Fibroblast of lung (primary cell): Measurements from ENCODE around the gene SAPCD1. TPM values are rescaled to one million over a fixed set of nuclear protein-coding genes. Genes with fewer than 3 reads are reported as not detected.

Experiments used
- DNase-seq, 2 donors: peaks; one replicate each; pipeline versions ENCODE4 v3.0.0 to v3.0.0-alpha.2; 2010; ENCODE audit warnings: low read depth in 2 of 2
- H2AFZ ChIP-seq: 2 replicates; pipeline ENCODE4 v1.5.1; 2012; ENCODE audit warnings: low read length, control low read depth, inconsistent platforms
- H3K27ac ChIP-seq: 2 replicates; pipeline ENCODE4 v1.5.1; 2011; ENCODE audit warnings: low read length, control low read depth; ENCODE audit not compliant: insufficient read depth
- H3K27me3 ChIP-seq: 2 replicates; pipeline ENCODE4 v1.5.1; 2011; ENCODE audit warnings: mild to moderate bottlenecking, low read length; ENCODE audit not compliant: control insufficient read depth, insufficient read depth
- H3K36me3 ChIP-seq: 2 replicates; pipeline ENCODE4 v1.5.1; 2011; ENCODE audit warnings: low read length; ENCODE audit not compliant: control insufficient read depth, insufficient read depth
- H3K4me1 ChIP-seq: 2 replicates; pipeline ENCODE4 v1.5.1; 2011; ENCODE audit warnings: low read length; ENCODE audit not compliant: control insufficient read depth, insufficient read depth; ENCODE audit errors: extremely low read depth
- H3K4me2 ChIP-seq: 2 replicates; pipeline ENCODE4 v1.5.1; 2011; ENCODE audit warnings: low read length, control low read depth; ENCODE audit not compliant: insufficient read depth; ENCODE audit errors: extremely low read depth
- H3K4me3 ChIP-seq, 4 experiments: fragments of 200-600 bp in 1 of 4; sonication (generic) in 1 of 4; replicated peaks in 1 of 4; 2 replicates each; pipeline ENCODE4 v1.5.1; 2011 to 2016; ENCODE audit warnings: low read length in 4 of 4, low read depth in 3 of 4, mild to moderate bottlenecking in 3 of 4, control low read depth in 2 of 4, inconsistent platforms in 1 of 4, mixed read lengths in 1 of 4; ENCODE audit not compliant: insufficient read depth in 1 of 4; ENCODE audit errors: control extremely low read depth in 1 of 4
- H3K79me2 ChIP-seq: 2 replicates; pipeline ENCODE4 v1.5.1; 2012; ENCODE audit warnings: mild to moderate bottlenecking, low read length, inconsistent platforms; ENCODE audit not compliant: control insufficient read depth, insufficient read depth
- H3K9ac ChIP-seq: 2 replicates; pipeline ENCODE4 v1.5.1; 2011; ENCODE audit warnings: mild to moderate bottlenecking, low read length, control low read depth; ENCODE audit not compliant: insufficient read depth
- H3K9me3 ChIP-seq: 2 replicates; pipeline ENCODE4 v1.5.1; 2012; ENCODE audit warnings: low read depth, low read length; ENCODE audit not compliant: control insufficient read depth, insufficient read depth
- H4K20me1 ChIP-seq: 2 replicates; pipeline ENCODE4 v1.5.1; 2011; ENCODE audit warnings: low read length; ENCODE audit not compliant: control insufficient read depth, insufficient read depth; ENCODE audit errors: extremely low read depth
- EZH2 ChIP-seq: IDR thresholded peaks from 2 replicates; pipeline ENCODE4 v1.5.1; 2012; ENCODE audit warnings: low read length, control low read depth, mild to moderate bottlenecking; ENCODE audit errors: missing control alignments
- polyA plus RNA-seq, 2 donors: library from polyadenylated mRNA; depleted of rRNA in 1 of 2; stranded (reverse) in 1 of 2; unstranded in 1 of 2; fragments of >200 nt; gene quantifications; 2 replicates each; pipeline ENCODE4 v1.2.1, GENCODE V29; 2011 to 2012; ENCODE audit warnings: missing spikeins in 1 of 2
- total RNA-seq: library from RNA; depleted of rRNA; stranded (reverse); fragments of >200 nt; gene quantifications from 2 replicates; pipeline ENCODE4 v1.2.1, GENCODE V29; 2014
- TF ChIP-seq, protein P1 (sequence below), 2 donors: IDR thresholded peaks in 1 of 2; conservative IDR thresholded peaks in 1 of 2; 1 replicate in 1 of 2; 2 replicates in 1 of 2; pipeline ENCODE4 v1.5.1; 2011 to 2012; ENCODE audit warnings: low read length in 2 of 2, control low read depth in 1 of 2, inconsistent platforms in 1 of 2, low read depth in 1 of 2, mild to moderate bottlenecking in 1 of 2

Gene SAPCD1
- total and polyA plus RNA-seq, 2 donors (not counting 1 experiment from before 2014, with no cell fraction given), result 0.50 to 1.3 TPM

DNA sequence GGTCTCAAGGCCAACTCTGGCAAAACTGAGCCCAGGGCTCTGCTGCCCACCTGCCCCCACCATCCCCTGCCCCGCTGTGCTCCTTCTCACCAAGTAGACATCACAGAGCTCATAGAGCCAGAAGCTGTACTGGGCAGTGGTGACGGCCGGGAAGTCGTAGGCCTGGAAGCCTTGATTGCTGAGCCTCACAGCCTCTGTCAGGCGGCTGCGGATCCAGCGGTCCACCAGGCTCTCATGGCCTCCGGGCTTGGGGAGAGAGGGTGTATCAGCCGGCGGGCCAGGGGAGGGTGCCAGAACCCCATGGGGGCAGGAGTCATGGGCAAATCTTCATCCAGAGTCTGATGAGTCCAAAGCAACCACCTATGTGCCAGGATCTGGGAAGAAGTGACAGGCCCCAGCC is 17.5 kb downstream of the SAPCD1 start:
- Histone ChIP-seq H3K4me2 (no peak overlapping the region), H4K20me1 (no peaks in the 10 kb centered on the region), H3K4me3 (no peak overlapping the region), H3K9me3 (no peaks in the 10 kb centered on the region), H3K4me1 (peaks cover 7% of the 10 kb centered on the region), H3K79me2 (no peaks in the 10 kb centered on the region), H3K36me3 (peaks cover 20% of the 10 kb centered on the region), H3K27ac (no peak overlapping the region), H2AFZ (no peak overlapping the region), H3K27me3 (no peaks in the 10 kb centered on the region), H3K9ac (no peak overlapping the region)
- TF ChIP-seq EZH2, result no peak
- TF ChIP-seq, protein P1, sequence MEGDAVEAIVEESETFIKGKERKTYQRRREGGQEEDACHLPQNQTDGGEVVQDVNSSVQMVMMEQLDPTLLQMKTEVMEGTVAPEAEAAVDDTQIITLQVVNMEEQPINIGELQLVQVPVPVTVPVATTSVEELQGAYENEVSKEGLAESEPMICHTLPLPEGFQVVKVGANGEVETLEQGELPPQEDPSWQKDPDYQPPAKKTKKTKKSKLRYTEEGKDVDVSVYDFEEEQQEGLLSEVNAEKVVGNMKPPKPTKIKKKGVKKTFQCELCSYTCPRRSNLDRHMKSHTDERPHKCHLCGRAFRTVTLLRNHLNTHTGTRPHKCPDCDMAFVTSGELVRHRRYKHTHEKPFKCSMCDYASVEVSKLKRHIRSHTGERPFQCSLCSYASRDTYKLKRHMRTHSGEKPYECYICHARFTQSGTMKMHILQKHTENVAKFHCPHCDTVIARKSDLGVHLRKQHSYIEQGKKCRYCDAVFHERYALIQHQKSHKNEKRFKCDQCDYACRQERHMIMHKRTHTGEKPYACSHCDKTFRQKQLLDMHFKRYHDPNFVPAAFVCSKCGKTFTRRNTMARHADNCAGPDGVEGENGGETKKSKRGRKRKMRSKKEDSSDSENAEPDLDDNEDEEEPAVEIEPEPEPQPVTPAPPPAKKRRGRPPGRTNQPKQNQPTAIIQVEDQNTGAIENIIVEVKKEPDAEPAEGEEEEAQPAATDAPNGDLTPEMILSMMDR (conservative IDR thresholded peaks at IDR 0.05 in 1 of 2, IDR thresholded peaks at IDR 0.05 in 1 of 2; ENCODE audit: low read depth in 1 of 2, low read length in 2 of 2), result no peak
- DNase-seq, result no peak

- Histone ChIP-seq H3K9ac (no peak overlapping the region), H4K20me1 (no peaks in the 10 kb centered on the region), H3K9me3 (no peaks in the 10 kb centered on the region), H3K27ac (no peak overlapping the region), H3K4me2 (no peak overlapping the region), H3K27me3 (no peaks in the 10 kb centered on the region), H3K36me3 (peaks cover 27% of the 10 kb centered on the region), H2AFZ (no peak overlapping the region), H3K4me1 (peaks cover 7% of the 10 kb centered on the region), H3K4me3 (no peak overlapping the region), H3K79me2 (no peaks in the 10 kb centered on the region)
- TF ChIP-seq, protein P1 (conservative IDR thresholded peaks at IDR 0.05 in 1 of 2, IDR thresholded peaks at IDR 0.05 in 1 of 2; ENCODE audit: low read depth in 1 of 2, low read length in 2 of 2), result no peak
- no peak for TF ChIP-seq EZH2
- DNase-seq, result no peak
Measured at GRCh38 chr6:31780507-31781243, 18.2 kb downstream of the SAPCD1 start.

GRCh38 chr6:31781244-31782125 is 19.0 kb downstream of the SAPCD1 start:
- Histone ChIP-seq H3K36me3 (peaks cover 27% of the 10 kb centered on the region), H3K27ac (no peak overlapping the region), H3K4me3 (no peak overlapping the region), H3K4me1 (peaks cover 7% of the 10 kb centered on the region), H3K9me3 (no peaks in the 10 kb centered on the region), H2AFZ (no peak overlapping the region), H3K27me3 (no peaks in the 10 kb centered on the region), H3K9ac (no peak overlapping the region), H3K79me2 (no peaks in the 10 kb centered on the region), H4K20me1 (no peaks in the 10 kb centered on the region), H3K4me2 (no peak overlapping the region)
- DNase-seq, result no peak
- TF ChIP-seq, protein P1 (conservative IDR thresholded peaks at IDR 0.05 in 1 of 2, IDR thresholded peaks at IDR 0.05 in 1 of 2; ENCODE audit: low read depth in 1 of 2, low read length in 2 of 2), result no peak
- no peak for TF ChIP-seq EZH2
